Astrocyte (in vitro differentiated cells and primary cell): ENCODE measurements around the gene OPCML. TPM values are rescaled to one million over a fixed set of nuclear protein-coding genes. Genes with fewer than 3 reads are reported as not detected.

Source experiments
- DNase-seq: peaks from one replicate; pipeline ENCODE4 v3.0.0-alpha.2; 2010; ENCODE audit warnings: low read depth
- FAIRE-seq: peaks from 2 replicates; lab custom pipeline; 2011; peaks lifted over from hg19 to GRCh38; lab: Jason Lieb, UNC
- H2AFZ ChIP-seq: 2 replicates; pipeline ENCODE4 v1.6.0; 2012; ENCODE audit warnings: low read depth, low read length, inconsistent platforms
- H3K27ac ChIP-seq: 2 replicates; pipeline ENCODE4 v1.5.1; 2011; ENCODE audit warnings: low read depth, low read length, inconsistent platforms
- H3K27me3 ChIP-seq: 2 replicates; pipeline ENCODE4 v1.6.0; 2011; ENCODE audit warnings: low read length, inconsistent platforms; ENCODE audit not compliant: insufficient read depth
- H3K36me3 ChIP-seq: 2 replicates; pipeline ENCODE4 v1.5.1; 2011; ENCODE audit warnings: low read length, inconsistent platforms; ENCODE audit not compliant: insufficient read depth
- H3K4me1 ChIP-seq: 2 replicates; pipeline ENCODE4 v1.5.1; 2011; ENCODE audit warnings: low read length, inconsistent platforms; ENCODE audit not compliant: insufficient read depth
- H3K4me2 ChIP-seq: 2 replicates; pipeline ENCODE4 v1.6.0; 2012; ENCODE audit warnings: low read length, inconsistent platforms
- H3K4me3 ChIP-seq: 2 replicates; pipeline ENCODE4 v1.5.1; 2011; ENCODE audit warnings: low read depth, mild to moderate bottlenecking, low read length, inconsistent platforms; ENCODE audit not compliant: insufficient read depth
- H3K79me2 ChIP-seq: 2 replicates; pipeline ENCODE4 v1.6.0; 2012; ENCODE audit warnings: mild to moderate bottlenecking, low read length, inconsistent platforms; ENCODE audit not compliant: insufficient read depth
- H3K9ac ChIP-seq: 2 replicates; pipeline ENCODE4 v1.6.0; 2012; ENCODE audit warnings: mild to moderate bottlenecking, low read length, inconsistent platforms
- H3K9me3 ChIP-seq: 2 replicates; pipeline ENCODE4 v1.5.1; 2012; ENCODE audit warnings: low read depth, mild to moderate bottlenecking, low read length, inconsistent platforms; ENCODE audit not compliant: insufficient read depth
- H4K20me1 ChIP-seq: 2 replicates; pipeline ENCODE4 v1.6.0; 2012; ENCODE audit warnings: low read length, inconsistent platforms; ENCODE audit not compliant: insufficient read depth
- H3K27ac Mint-ChIP-seq: one replicate; pipeline ENCODE4 v1.8.0; 2021; ENCODE audit warnings: mild to moderate bottlenecking, mixed read lengths; ENCODE audit not compliant: unreplicated experiment
- H3K27me3 Mint-ChIP-seq: one replicate; pipeline ENCODE4 v1.8.0; 2021; ENCODE audit warnings: low read depth, mixed read lengths; ENCODE audit not compliant: unreplicated experiment
- H3K36me3 Mint-ChIP-seq: one replicate; pipeline ENCODE4 v1.8.0; 2021; ENCODE audit warnings: low read depth, mixed read lengths; ENCODE audit not compliant: unreplicated experiment
- H3K4me1 Mint-ChIP-seq: one replicate; pipeline ENCODE4 v1.8.0; 2021; ENCODE audit warnings: low read depth, mixed read lengths; ENCODE audit not compliant: unreplicated experiment
- H3K4me3 Mint-ChIP-seq: one replicate; pipeline ENCODE4 v1.8.0; 2021; ENCODE audit warnings: mild to moderate bottlenecking, moderate library complexity, mixed read lengths; ENCODE audit not compliant: unreplicated experiment
- H3K9me3 Mint-ChIP-seq: one replicate; pipeline ENCODE4 v1.8.0; 2021; ENCODE audit warnings: mild to moderate bottlenecking, mixed read lengths; ENCODE audit not compliant: unreplicated experiment
- CTCF ChIP-seq: IDR thresholded peaks from 2 replicates; pipeline ENCODE4 v1.5.1; 2011; ENCODE audit warnings: low read depth, mild to moderate bottlenecking, inconsistent platforms, low read length, moderate library complexity; ENCODE audit not compliant: insufficient read depth
- EZH2 ChIP-seq: IDR thresholded peaks from 2 replicates; pipeline ENCODE4 v1.6.1; 2012; ENCODE audit warnings: mild to moderate bottlenecking, low read length, inconsistent platforms; ENCODE audit not compliant: insufficient read depth
- total RNA-seq: library from RNA; stranded (reverse); gene quantifications from 2 replicates; pipeline ENCODE4 v1.2.1, GENCODE V29; 2021

The OPCML gene
- total RNA-seq, 1 donor from 2014 or later, result 7.9 TPM

DNA sequence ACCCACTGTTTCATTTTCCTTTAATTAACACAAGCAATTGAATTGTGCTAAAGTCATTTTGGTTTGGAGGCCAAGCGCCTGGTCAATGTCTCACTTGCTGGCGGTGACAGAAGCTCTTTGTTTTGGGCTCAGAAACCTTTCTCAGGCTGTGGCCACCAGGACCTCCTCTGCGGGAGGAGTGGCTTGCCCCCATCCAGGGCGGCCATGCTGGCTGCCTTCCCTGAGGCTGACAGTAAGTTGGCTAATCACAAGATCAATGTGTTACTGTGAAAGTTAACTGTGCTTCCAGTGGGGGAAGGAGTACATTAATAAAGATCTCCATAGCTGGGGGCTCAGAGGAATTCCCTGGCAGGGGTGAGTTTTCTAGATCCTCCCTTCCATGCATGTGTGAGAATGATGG, 1087.4 kb downstream of the OPCML start:
- Mint-ChIP-seq H3K27me3 (peaks cover 5% of the 10 kb centered on the region), H3K36me3 (no peaks in the 10 kb centered on the region), H3K4me3 (no peak overlapping the region), H3K9me3 (peaks cover 2% of the 10 kb centered on the region), H3K4me1 (peaks cover 22% of the 10 kb centered on the region), H3K27ac (no peak overlapping the region)
- Histone ChIP-seq H3K27me3 (peaks cover 3% of the 10 kb centered on the region), H3K4me2 (no peak overlapping the region), H3K9me3 (no peaks in the 10 kb centered on the region), H4K20me1 (no peaks in the 10 kb centered on the region), H3K79me2 (no peaks in the 10 kb centered on the region), H3K36me3 (no peaks in the 10 kb centered on the region), H2AFZ (no peak overlapping the region), H3K4me1 (peaks cover 10% of the 10 kb centered on the region), H3K4me3 (no peak overlapping the region), H3K27ac (no peak overlapping the region), H3K9ac (no peak overlapping the region)
- DNase-seq, result peak; percentile 47
- FAIRE-seq, result no peak
- no peak for TF ChIP-seq CTCF
- no peak for TF ChIP-seq EZH2

GRCh38 chr11:132439711-132440255, 1092.5 kb downstream of the OPCML start:
- H3K79me2 ChIP-seq, result no peaks in the 10 kb centered on the region
- H3K9me3 ChIP-seq, result no peaks in the 10 kb centered on the region
- no peak overlapping the region for H3K4me3 Mint-ChIP-seq
- no peak for TF ChIP-seq EZH2
- TF ChIP-seq CTCF, result no peak
- peaks cover 6% of the 10 kb centered on the region for H3K4me1 Mint-ChIP-seq
- peak; percentile 29 for FAIRE-seq
- H2AFZ ChIP-seq, result no peak overlapping the region
- H3K27ac ChIP-seq, result no peak overlapping the region
- peak; percentile 30 for DNase-seq
- peaks cover 3% of the 10 kb centered on the region for H3K4me1 ChIP-seq
- no peaks in the 10 kb centered on the region for H3K36me3 Mint-ChIP-seq
- no peak overlapping the region for H3K27ac Mint-ChIP-seq
- H3K27me3 ChIP-seq, result peaks cover 3% of the 10 kb centered on the region
- H3K4me2 ChIP-seq, result no peak overlapping the region
- no peak overlapping the region for H3K9ac ChIP-seq
- no peaks in the 10 kb centered on the region for H3K9me3 Mint-ChIP-seq
- H4K20me1 ChIP-seq, result no peaks in the 10 kb centered on the region
- no peaks in the 10 kb centered on the region for H3K36me3 ChIP-seq
- H3K4me3 ChIP-seq, result no peak overlapping the region
- peaks cover 9% of the 10 kb centered on the region for H3K27me3 Mint-ChIP-seq

DNA sequence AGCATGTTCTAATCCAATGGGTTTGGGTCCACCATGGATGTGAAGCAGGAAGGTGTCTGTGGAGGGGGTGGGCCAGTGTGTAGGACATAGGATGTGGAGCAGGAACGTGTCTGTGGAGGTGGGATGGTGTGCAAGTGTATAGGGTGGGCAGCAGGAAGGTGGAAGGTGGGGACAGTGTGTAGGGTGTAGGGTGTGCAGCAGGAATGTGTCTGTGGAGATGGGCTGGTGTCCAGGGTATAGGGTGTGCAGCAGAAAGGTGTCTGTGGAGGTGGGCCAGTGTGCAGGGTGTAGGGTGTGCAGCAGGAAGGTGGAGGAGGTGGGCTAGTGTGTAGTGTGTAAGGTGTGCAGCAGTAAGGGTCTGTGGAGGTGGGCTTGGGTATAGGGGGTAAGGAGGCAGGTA, 1093.9 kb downstream of the OPCML start:
- DNase-seq (no peak), FAIRE-seq (no peak)
- Histone ChIP-seq H3K4me1 (peaks cover 3% of the 10 kb centered on the region), H3K27ac (no peak overlapping the region), H3K79me2 (no peaks in the 10 kb centered on the region), H3K36me3 (no peaks in the 10 kb centered on the region), H3K9me3 (no peaks in the 10 kb centered on the region), H3K4me2 (no peak overlapping the region), H2AFZ (no peak overlapping the region), H4K20me1 (no peaks in the 10 kb centered on the region), H3K4me3 (no peak overlapping the region), H3K27me3 (peaks cover 3% of the 10 kb centered on the region), H3K9ac (no peak overlapping the region)
- H3K27me3 Mint-ChIP-seq, result peaks cover 12% of the 10 kb centered on the region
- H3K36me3 Mint-ChIP-seq, result no peaks in the 10 kb centered on the region
- H3K4me1 Mint-ChIP-seq, result peaks cover 6% of the 10 kb centered on the region
- no peak overlapping the region for H3K4me3 Mint-ChIP-seq
- H3K9me3 Mint-ChIP-seq, result no peaks in the 10 kb centered on the region
- TF ChIP-seq EZH2 (no peak), CTCF (no peak)
- H3K27ac Mint-ChIP-seq, result no peak overlapping the region
